D341Med (cell line): Measurements from ENCODE around the gene SEC24C.
A peak's percentile ranks its signal among the peaks of the same experiment; 100 is the strongest.

Experiments used
- DNase-seq: peaks from one replicate; pipeline ENCODE4 v3.0.0; 2012; ENCODE audit warnings: low spot score

Gene SEC24C

DNA sequence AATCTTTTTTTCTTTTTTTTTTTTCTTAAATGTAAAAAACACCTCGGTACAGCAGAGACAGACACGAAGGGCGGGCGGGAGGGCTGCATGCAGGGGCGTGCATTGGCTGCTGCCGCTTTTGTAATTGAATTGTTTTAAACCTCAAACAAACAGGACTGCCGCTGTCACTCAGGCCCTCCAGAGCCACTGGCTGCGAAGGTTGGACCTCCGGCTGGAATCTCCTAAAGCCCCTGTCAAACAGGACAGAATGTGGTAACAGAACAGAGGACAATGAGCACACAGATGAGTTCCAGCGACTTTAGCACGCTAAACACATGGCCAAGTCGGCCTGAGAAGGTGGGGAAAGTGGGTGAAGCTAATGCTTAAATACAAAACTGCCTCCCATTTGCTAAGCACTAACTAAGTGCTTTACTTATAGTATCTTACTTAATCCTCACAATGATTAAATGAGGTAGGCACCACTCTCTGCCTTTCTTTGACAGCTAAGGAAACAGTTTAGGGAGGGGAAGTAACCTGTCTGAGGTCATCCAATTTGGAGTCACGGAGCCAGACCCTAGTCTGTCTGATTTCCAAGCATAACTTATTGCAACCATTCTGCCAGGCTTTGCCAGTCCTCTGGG, 70.2 kb downstream of the SEC24C start:
- DNase-seq: no peak

DNA sequence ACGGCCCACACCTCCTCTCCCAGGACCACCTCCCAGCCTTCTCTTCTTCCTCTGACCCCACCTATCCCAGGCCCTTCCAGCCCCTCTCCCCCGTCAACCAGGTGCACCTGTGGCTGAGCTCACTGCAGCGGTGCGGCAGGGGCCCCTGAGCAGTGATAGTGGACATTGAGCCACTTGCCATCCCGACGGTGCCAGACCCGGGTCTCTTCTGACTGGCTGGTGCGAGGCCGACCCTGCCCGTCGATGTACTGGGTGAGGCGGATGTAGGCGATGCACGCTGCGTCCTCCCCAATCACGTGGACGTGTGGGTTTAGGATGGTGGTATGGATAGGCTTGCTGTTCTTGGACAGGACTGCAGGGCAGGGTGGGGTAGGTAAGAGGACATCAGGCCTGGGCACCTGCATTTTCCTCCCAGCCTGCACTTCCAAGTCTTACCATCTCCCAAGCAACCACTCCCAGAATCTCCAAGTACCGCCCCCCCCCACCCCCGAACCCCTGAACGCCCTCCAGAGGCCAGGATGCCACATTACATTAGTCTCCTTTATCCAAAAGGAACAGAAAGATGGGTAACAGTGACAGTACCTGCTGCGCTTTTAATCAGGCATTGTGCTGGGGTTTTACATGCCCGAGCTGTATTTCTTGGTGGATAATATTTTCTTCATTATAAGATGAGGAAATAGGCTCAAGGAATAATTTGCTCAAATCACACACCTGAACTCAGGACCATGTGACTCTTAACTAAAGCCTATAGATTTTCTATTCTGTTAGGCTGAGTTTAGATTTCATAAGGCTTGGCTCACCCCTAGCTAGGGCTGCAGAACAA, 70.9 kb downstream of the SEC24C start:
- DNase-seq: peak; percentile 47

DNA sequence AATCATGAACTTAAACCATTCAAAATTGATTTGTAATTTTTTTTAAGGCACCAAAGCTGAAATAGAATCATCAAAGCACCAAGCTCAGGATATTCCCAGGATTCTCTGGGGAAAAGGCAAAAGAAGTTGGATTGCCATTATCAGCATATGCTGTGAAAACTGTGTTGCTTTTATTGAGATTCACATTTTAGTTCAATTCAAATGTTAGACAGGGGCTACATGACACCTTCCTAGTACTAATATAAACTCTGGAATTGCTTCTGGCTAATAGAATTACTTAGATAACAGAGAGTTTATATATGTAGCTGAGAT, 71.5 kb downstream of the SEC24C start:
- DNase-seq: no peak

DNA sequence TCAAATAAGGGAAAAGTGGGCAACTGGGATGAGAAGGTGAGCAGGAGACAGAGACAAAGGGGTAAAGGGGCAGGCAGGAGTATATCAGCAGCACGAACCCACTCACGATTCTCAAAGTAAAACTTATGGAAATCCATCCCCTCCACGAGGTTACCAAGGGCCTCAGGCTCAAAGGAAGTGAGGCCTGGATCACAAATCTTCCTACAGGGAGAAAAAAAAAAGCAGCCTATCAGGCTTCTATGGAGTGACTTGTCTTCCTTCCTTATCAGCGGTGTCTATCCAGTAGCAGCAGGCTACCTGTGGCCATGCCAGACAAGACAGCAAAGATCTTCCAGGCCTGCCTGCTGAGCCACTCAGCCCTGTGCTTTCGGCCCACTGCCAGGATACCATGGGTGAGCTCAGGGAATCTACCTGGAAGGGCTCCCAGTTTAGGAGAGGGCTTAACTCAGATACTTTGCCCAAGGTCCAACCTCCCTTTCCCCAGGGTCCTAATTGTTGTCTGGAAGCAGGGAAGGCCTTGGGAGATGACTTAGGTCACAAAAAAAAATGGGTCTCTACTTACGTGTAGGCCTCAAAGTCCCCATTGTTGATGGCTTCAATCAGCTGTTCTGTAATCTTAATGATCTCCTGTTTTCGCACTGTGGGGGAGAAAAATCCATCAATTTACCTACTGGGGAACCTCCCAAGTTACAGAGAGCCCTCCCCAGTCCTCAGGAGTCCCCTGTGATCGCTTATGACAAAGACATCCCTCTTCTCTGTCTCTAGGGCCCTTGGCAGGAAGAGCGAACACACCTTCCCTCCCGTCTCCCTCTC, 73.0 kb downstream of the SEC24C start:
- DNase-seq: no peak

DNA sequence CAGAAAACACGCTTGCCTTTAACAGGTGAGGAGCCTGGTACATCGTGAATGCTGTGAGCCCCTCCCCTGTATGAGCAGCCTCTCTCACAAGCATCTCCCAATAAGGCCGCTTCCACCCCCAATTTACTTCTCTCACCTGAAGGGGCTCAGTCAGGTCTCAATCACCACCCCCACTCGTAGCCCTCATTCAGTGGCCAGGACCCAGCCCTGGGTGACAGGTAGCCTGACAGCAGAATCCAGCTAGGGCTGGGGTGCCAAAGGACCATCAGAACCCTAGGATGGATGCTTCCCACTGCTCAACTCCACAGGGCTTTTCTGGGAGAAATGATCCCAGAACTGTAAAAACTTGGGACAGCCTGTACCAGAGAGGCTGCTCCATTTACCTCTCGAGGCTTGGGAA, 73.7 kb downstream of the SEC24C start:
- DNase-seq: no peak

DNA sequence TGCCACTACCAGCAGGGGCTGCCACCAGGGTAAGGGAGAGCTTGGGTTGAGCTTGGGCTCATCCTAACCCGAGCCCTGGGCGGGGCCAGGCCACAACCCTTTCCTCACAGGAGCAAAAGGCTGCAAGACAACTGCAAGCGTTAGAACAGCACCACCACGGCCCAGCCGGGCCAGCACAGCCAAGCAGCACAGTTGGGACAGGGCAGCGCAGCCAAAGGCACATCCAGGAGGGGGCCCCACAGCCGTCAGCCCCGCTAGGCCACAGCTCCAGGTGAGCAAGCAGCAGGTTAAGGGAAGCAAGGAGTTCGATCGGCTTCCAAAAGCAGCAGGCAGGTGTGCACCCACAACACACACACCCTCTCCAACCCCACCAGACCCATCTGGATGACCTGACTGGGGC, 74.2 kb downstream of the SEC24C start:
- no peak for DNase-seq

DNA sequence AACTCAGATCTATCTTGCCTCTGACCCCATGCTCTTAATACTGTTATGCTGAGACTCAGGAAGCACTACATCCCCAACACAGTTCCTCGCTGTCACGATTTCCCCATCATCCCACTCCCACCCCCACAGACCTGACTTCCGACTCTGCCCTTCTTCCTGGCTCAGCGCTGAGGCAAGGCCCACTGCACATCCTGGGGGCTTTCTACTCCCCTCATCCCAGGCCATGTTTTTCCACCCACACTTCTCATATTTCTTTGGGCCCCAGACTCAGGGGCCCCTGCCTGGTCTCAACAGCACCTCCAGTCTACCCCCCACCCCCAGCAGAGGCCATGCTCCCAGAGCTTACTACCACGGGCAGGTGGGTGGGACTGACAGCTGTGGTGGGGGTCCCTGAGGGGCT, 74.9 kb downstream of the SEC24C start:
- DNase-seq: no peak

DNA sequence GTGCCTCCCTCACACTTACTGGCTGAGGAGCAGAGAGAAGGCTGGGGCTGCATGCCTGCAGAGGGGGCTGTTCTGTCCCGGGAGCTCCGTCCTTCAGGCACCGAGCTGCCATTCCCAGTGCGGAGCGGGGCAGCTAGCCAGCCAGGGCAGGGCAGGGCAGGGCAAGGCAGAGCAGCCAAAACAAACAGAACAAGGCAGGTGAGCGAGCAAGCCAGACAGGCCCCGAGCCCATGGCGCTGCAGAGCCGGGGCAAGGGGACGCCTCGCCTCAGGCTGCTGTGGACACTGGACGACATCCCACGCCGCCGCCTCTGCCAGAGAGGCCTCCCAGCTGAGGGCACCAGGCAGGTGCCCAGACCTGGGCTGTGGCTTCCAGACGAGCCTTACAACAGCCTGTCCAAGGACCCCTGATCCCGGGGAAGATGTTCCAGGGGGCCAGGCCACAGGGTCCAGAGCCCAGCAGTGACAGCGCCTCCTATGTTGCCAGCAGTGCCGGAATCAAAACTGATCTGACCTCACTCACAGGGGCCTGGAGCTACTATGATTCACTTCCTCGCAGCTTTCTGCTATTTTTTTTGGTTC, 75.4 kb downstream of the SEC24C start:
- DNase-seq: no peak
